OCI-LY7 (cell line): ENCODE data around the gene IRF2BP1. TPM values are rescaled to one million over a fixed set of nuclear protein-coding genes. Genes with fewer than 3 reads are reported as not detected.

Experiments used
- BruUV-seq: library from RNA; stranded (reverse); fragments of 400-500 nt; replicated peaks from 2 replicates; lab custom pipeline; 2021; lab: Mats Ljungman, UMichigan
- CTCF ChIA-PET: fragments of 300-600 bp; sonication (Branson Sonifier 250); formaldehyde crosslinking; loops from one replicate; lab custom pipeline; 2022; ENCODE audit warnings: antibody characterized with exemption; ENCODE audit not compliant: unreplicated experiment; lab: Charles Lee
- POLR2A ChIA-PET: fragments of 300-600 bp; sonication (Branson Sonifier 250); formaldehyde crosslinking; loops from one replicate; lab custom pipeline; 2022; ENCODE audit warnings: antibody characterized with exemption; lab: Charles Lee
- DNase-seq: peaks from one replicate; pipeline ENCODE4 v3.0.0-alpha.2; 2015; ENCODE audit warnings: low spot score
- H2AFZ ChIP-seq: fragments of 200-600 bp; sonication (generic), shearing (Covaris generic); 2 replicates; pipeline ENCODE4 v1.6.1; 2014; ENCODE audit warnings: mild to moderate bottlenecking, antibody characterized with exemption, low read length, moderate library complexity
- H3K27ac ChIP-seq: fragments of 200-600 bp; sonication (generic); 2 replicates; pipeline ENCODE4 v1.5.1; 2014; ENCODE audit warnings: mixed run types, low read depth, mild to moderate bottlenecking, moderate library complexity, low read length, inconsistent platforms; ENCODE audit not compliant: poor library complexity, severe bottlenecking
- H3K36me3 ChIP-seq: fragments of 200-600 bp; sonication (generic); 2 replicates; pipeline ENCODE4 v1.6.1; 2014; ENCODE audit warnings: mild to moderate bottlenecking, antibody characterized with exemption, low read length, moderate library complexity, mixed read lengths; ENCODE audit not compliant: insufficient read depth
- H3K4me1 ChIP-seq: fragments of 200-600 bp; sonication (generic); 2 replicates; pipeline ENCODE4 v1.5.1; 2014; ENCODE audit warnings: mild to moderate bottlenecking, low read length; ENCODE audit not compliant: insufficient read depth, poor library complexity, severe bottlenecking
- H3K4me2 ChIP-seq: fragments of 200-600 bp; sonication (generic); 2 replicates; pipeline ENCODE4 v1.6.1; 2014; ENCODE audit warnings: mild to moderate bottlenecking, low read length
- H3K4me3 ChIP-seq: fragments of 200-600 bp; sonication (generic); 2 replicates; pipeline ENCODE4 v1.5.1; 2014; ENCODE audit warnings: mild to moderate bottlenecking, low read depth, low read length; ENCODE audit not compliant: poor library complexity, severe bottlenecking
- H3K79me2 ChIP-seq: fragments of 200-600 bp; sonication (generic); 2 replicates; pipeline ENCODE4 v1.6.1; 2016; ENCODE audit warnings: low read depth, mild to moderate bottlenecking, low read length, moderate library complexity, mixed read lengths; ENCODE audit not compliant: insufficient read depth
- H3K9me2 ChIP-seq: fragments of 200-600 bp; sonication (generic); 2 replicates; pipeline ENCODE4 v1.6.1; 2016; ENCODE audit warnings: mild to moderate bottlenecking, low read length, mixed read lengths; ENCODE audit not compliant: insufficient read depth
- H3K9me3 ChIP-seq: fragments of 200-600 bp; sonication (generic); 2 replicates; pipeline ENCODE4 v1.6.1; 2014; ENCODE audit warnings: mild to moderate bottlenecking, mixed run types, low read length, mixed read lengths
- H4K20me1 ChIP-seq: fragments of 200-600 bp; sonication (generic); 2 replicates; pipeline ENCODE4 v1.6.1; 2014; ENCODE audit warnings: mild to moderate bottlenecking, antibody characterized with exemption, low read length, moderate library complexity, mixed read lengths; ENCODE audit not compliant: insufficient read depth
- CTCF ChIP-seq: fragments of 200-600 bp; sonication (generic); conservative IDR thresholded peaks from 2 replicates; pipeline ENCODE4 v1.5.1; 2014; ENCODE audit warnings: mild to moderate bottlenecking, antibody characterized with exemption, low read length, moderate library complexity, mixed read lengths
- EZH2phosphoT487 ChIP-seq: fragments of 200-600 bp; sonication (generic); IDR thresholded peaks from 2 replicates; pipeline ENCODE4 v1.6.1; 2018; ENCODE audit warnings: low read depth, borderline replicate concordance, mild to moderate bottlenecking, mixed run types, antibody characterized with exemption, low read length, moderate library complexity, mixed read lengths
- intact Hi-C: fragments of 100-400 bp; cut with micrococcal nuclease; formaldehyde crosslinking; loops from one replicate; pipeline ENCODE4 v1.10.0; 2022; ENCODE audit not compliant: unreplicated experiment
- total RNA-seq, 2 experiments: library from RNA; depleted of rRNA in 1 of 2; stranded (reverse); fragments of >200 nt in 1 of 2; shearing (Covaris generic) in 1 of 2; gene quantifications; 2 replicates each; pipeline ENCODE4 v1.2.3, GENCODE V29; 2014 to 2022

Gene IRF2BP1
- total RNA-seq, 2 experiments from 2014 or later = 25.4 to 53.5 TPM

- BruUV-seq = no TSS peak
- Histone ChIP-seq H3K4me2 (no peak overlapping the region), H3K27ac (peak overlapping the region; percentile 52), H2AFZ (no peak overlapping the region), H4K20me1 (no peaks in the 10 kb centered on the region), H3K79me2 (peaks cover 5% of the 10 kb centered on the region; the same call in 1 of the 2 replicates), H3K36me3 (peaks cover 52% of the 10 kb centered on the region), H3K9me2 (no peaks in the 10 kb centered on the region), H3K4me1 (peaks cover 31% of the 10 kb centered on the region), H3K9me3 (no peaks in the 10 kb centered on the region), H3K4me3 (no peak overlapping the region)
- CTCF ChIA-PET = no interaction called here
- intact Hi-C loops = no loop called here
- POLR2A ChIA-PET = no interaction called here
- DNase-seq = no peak
- TF ChIP-seq EZH2phosphoT487 (no peak), CTCF (no peak)
Observed at GRCh38 chr19:45895519-45895972, 9.6 kb upstream of the IRF2BP1 start.

GRCh38 chr19:45890877-45891276, 4.9 kb upstream of the IRF2BP1 start:
- no peaks in the 10 kb centered on the region for H3K79me2 ChIP-seq
- H4K20me1 ChIP-seq = no peaks in the 10 kb centered on the region
- no peak overlapping the region for H2AFZ ChIP-seq
- ChIA-PET POLR2A (no interaction called here), CTCF (no interaction called here)
- DNase-seq = no peak
- intact Hi-C loops = no loop called here
- no peak for TF ChIP-seq EZH2phosphoT487
- TF ChIP-seq CTCF = no peak
- no peaks in the 10 kb centered on the region for H3K9me2 ChIP-seq
- no peaks in the 10 kb centered on the region for H3K9me3 ChIP-seq
- no peak overlapping the region for H3K4me2 ChIP-seq
- no peak overlapping the region for H3K4me3 ChIP-seq
- peaks cover 23% of the 10 kb centered on the region for H3K36me3 ChIP-seq
- BruUV-seq = no TSS peak
- H3K4me1 ChIP-seq = peaks cover 34% of the 10 kb centered on the region
- no peak overlapping the region for H3K27ac ChIP-seq

- POLR2A ChIA-PET = no interaction called here
- no peak overlapping the region for H3K4me3 ChIP-seq
- H3K36me3 ChIP-seq = peaks cover 14% of the 10 kb centered on the region
- no peaks in the 10 kb centered on the region for H4K20me1 ChIP-seq
- no peak overlapping the region for H3K4me2 ChIP-seq
- no peak overlapping the region for H2AFZ ChIP-seq
- H3K79me2 ChIP-seq = peaks cover 13% of the 10 kb centered on the region; the same call in 1 of the 2 replicates
- peaks cover 30% of the 10 kb centered on the region for H3K4me1 ChIP-seq
- intact Hi-C loops = loop anchor here (10.0 kb wide), 1 partner anchor 185 kb away; no protein-coding TSS in a partner anchor
- no peaks in the 10 kb centered on the region for H3K9me2 ChIP-seq
- no TSS peak for BruUV-seq
- no peak overlapping the region for H3K27ac ChIP-seq
- TF ChIP-seq CTCF (no peak), EZH2phosphoT487 (no peak)
- H3K9me3 ChIP-seq = no peaks in the 10 kb centered on the region
- CTCF ChIA-PET = no interaction called here
- DNase-seq = no peak
Observed at GRCh38 chr19:45889210-45889885, 3.4 kb upstream of the IRF2BP1 start.
